Stimulated activated naive CD4-positive, alpha-beta T cell treated with Interleukin-2 at 50 U/mL for 16 hours (primary cell): Measurements from ENCODE around the gene LRRC8D.

Experiments used
- DNase-seq: peaks from one replicate; lab custom pipeline; 2025; lab: John Stamatoyannopoulos, UW

The LRRC8D gene

GRCh38 chr1:89941110-89941766 is 120.4 kb downstream of the LRRC8D start:
- no peak for DNase-seq

GRCh38 chr1:89942014-89942413 is 121.2 kb downstream of the LRRC8D start:
- no peak for DNase-seq

GRCh38 chr1:89942825-89943658 is 122.2 kb downstream of the LRRC8D start:
- no peak for DNase-seq

- no peak for DNase-seq
Observed at GRCh38 chr1:89943846-89944781, 123.3 kb downstream of the LRRC8D start.

- no peak for DNase-seq
Observed at GRCh38 chr1:89945852-89946476, 125.1 kb downstream of the LRRC8D start.

- DNase-seq, result no peak
Observed at GRCh38 chr1:89946532-89946931, 125.7 kb downstream of the LRRC8D start.

GRCh38 chr1:89948722-89949345 is 128.0 kb downstream of the LRRC8D start:
- no peak for DNase-seq

GRCh38 chr1:89949991-89950624 is 129.3 kb downstream of the LRRC8D start:
- DNase-seq, result no peak

GRCh38 chr1:89950703-89951102 is 129.9 kb downstream of the LRRC8D start:
- no peak for DNase-seq

- DNase-seq, result no peak
Observed at GRCh38 chr1:89951766-89952604, 131.2 kb downstream of the LRRC8D start.

- no peak for DNase-seq
Observed at GRCh38 chr1:89952605-89953130, 131.8 kb downstream of the LRRC8D start.

GRCh38 chr1:89953131-89953626 is 132.3 kb downstream of the LRRC8D start:
- no peak for DNase-seq

- DNase-seq, result no peak
Observed at GRCh38 chr1:89953929-89954328, 133.1 kb downstream of the LRRC8D start.

GRCh38 chr1:89954401-89954800 is 133.6 kb downstream of the LRRC8D start:
- DNase-seq, result no peak

GRCh38 chr1:89955311-89956205 is 134.7 kb downstream of the LRRC8D start:
- DNase-seq, result no peak

- no peak for DNase-seq
Observed at GRCh38 chr1:89957107-89957506, 136.3 kb downstream of the LRRC8D start.

GRCh38 chr1:89958851-89959654 is 138.2 kb downstream of the LRRC8D start:
- DNase-seq, result no peak

- no peak for DNase-seq
Observed at GRCh38 chr1:89959719-89960118, 138.9 kb downstream of the LRRC8D start.
